Keratinocyte (primary cell): ENCODE results near the gene ZBTB4.

Source experiments
- CTCF ChIP-seq, 3 experiments: IDR thresholded peaks in 1 of 3; conservative IDR thresholded peaks in 1 of 3; optimal IDR thresholded peaks in 1 of 3; 2 replicates in 2 of 3; 3 replicates in 1 of 3; pipeline versions ENCODE3 to v1.5.1; 2011; ENCODE audit warnings: low read length in 3 of 3, mild to moderate bottlenecking in 3 of 3, moderate library complexity in 2 of 3, control low read depth in 1 of 3, inconsistent platforms in 1 of 3; ENCODE audit not compliant: insufficient read depth in 2 of 3; ENCODE audit errors: extremely low read depth in 1 of 3
- EZH2 ChIP-seq: IDR thresholded peaks from one replicate; pipeline ENCODE4 v1.6.1; 2012; ENCODE audit warnings: inconsistent platforms, mild to moderate bottlenecking, low read length, moderate library complexity

- TF ChIP-seq CTCF (optimal IDR thresholded peaks at IDR 0.05 in 1 of 3, IDR thresholded peaks at IDR 0.05 in 1 of 3, conservative IDR thresholded peaks at IDR 0.05 in 1 of 3; ENCODE audit: extremely low read depth in 1 of 3, insufficient read depth in 2 of 3, low read length in 3 of 3) = no peak
- TF ChIP-seq EZH2 = no peak
Measured at GRCh38 chr17:7440834-7441195, 38.6 kb downstream of the ZBTB4 start.
